Peyer's patch (tissue), 4 donors: ENCODE measurements around the gene C3orf22.

Experiments used
- POLR2A ChIP-seq, 2 donors: fragments of 450-650 bp; IDR thresholded peaks; one replicate each; pipeline ENCODE4 v1.5.1; 2017; ENCODE audit warnings: antibody characterized with exemption in 2 of 2, mild to moderate bottlenecking in 2 of 2, moderate library complexity in 2 of 2
- TF ChIP-seq, protein P1 (sequence below), 6 experiments: fragments of 450-650 bp in 4 of 6; fragments of 200-600 bp in 2 of 6; sonication (generic) in 1 of 6; IDR thresholded peaks; one replicate each; pipeline ENCODE4 v1.5.1; 2017 to 2019; ENCODE audit warnings: antibody characterized with exemption in 6 of 6, mild to moderate bottlenecking in 3 of 6, moderate library complexity in 1 of 6

DNA sequence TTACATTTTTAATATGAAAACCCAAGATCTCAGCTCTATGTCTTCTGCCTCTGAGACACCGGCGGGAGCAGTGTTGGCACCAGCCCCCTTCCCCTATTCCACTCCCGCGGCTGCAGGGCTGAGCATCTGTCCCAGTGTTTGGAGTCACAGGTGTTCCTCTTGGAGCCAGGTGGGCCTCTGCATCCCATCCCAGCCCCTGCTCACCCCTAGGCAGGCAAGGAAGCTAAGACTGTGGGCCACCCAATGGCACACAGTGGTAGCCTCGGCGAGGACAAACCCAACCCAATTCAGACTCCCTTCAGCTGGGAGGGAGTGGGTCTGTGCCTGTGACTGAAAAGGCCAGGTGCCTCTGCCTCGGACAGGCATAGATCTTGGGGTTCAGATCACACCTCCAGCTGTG, 31.7 kb downstream of the C3orf22 start:
- TF ChIP-seq, protein P1, sequence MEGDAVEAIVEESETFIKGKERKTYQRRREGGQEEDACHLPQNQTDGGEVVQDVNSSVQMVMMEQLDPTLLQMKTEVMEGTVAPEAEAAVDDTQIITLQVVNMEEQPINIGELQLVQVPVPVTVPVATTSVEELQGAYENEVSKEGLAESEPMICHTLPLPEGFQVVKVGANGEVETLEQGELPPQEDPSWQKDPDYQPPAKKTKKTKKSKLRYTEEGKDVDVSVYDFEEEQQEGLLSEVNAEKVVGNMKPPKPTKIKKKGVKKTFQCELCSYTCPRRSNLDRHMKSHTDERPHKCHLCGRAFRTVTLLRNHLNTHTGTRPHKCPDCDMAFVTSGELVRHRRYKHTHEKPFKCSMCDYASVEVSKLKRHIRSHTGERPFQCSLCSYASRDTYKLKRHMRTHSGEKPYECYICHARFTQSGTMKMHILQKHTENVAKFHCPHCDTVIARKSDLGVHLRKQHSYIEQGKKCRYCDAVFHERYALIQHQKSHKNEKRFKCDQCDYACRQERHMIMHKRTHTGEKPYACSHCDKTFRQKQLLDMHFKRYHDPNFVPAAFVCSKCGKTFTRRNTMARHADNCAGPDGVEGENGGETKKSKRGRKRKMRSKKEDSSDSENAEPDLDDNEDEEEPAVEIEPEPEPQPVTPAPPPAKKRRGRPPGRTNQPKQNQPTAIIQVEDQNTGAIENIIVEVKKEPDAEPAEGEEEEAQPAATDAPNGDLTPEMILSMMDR (IDR thresholded peaks at IDR 0.05) = no peak
- TF ChIP-seq POLR2A (IDR thresholded peaks at IDR 0.05) = no peak
